Measurements from ENCODE around the gene LLPH.

DNA sequence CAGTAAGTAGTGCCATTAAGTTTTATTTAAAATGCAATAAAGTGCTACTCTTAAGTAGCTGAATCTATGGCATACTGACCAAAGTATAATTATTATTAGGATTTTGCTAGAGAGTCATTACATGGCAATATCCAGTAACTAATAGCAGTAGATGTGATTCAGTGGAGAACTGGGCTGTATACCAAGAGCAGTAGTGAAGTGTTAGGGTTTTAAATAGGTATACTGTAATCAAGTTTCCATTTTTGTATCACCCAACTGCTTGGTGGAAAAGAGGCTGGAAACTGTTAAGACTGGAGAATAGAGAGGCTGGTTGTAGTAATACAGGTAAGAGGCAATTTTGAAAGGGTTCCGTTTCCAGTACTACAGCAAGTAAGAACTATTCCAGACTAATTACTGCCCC, 13.3 kb upstream of the LLPH start:
- TF ChIP-seq, protein P1, sequence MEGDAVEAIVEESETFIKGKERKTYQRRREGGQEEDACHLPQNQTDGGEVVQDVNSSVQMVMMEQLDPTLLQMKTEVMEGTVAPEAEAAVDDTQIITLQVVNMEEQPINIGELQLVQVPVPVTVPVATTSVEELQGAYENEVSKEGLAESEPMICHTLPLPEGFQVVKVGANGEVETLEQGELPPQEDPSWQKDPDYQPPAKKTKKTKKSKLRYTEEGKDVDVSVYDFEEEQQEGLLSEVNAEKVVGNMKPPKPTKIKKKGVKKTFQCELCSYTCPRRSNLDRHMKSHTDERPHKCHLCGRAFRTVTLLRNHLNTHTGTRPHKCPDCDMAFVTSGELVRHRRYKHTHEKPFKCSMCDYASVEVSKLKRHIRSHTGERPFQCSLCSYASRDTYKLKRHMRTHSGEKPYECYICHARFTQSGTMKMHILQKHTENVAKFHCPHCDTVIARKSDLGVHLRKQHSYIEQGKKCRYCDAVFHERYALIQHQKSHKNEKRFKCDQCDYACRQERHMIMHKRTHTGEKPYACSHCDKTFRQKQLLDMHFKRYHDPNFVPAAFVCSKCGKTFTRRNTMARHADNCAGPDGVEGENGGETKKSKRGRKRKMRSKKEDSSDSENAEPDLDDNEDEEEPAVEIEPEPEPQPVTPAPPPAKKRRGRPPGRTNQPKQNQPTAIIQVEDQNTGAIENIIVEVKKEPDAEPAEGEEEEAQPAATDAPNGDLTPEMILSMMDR (IDR thresholded peaks at IDR 0.05; ENCODE audit: low read length): no peak
- no peak for TF ChIP-seq EZH2 (IDR thresholded peaks at IDR 0.05; ENCODE audit: borderline replicate concordance, low read length)

All from OCI-LY1 (cell line).